Left cardiac atrium (tissue), 4 donors: ENCODE data around the gene IQSEC1. TPM values are rescaled to one million over a fixed set of nuclear protein-coding genes. Genes with fewer than 3 reads are reported as not detected.

Source experiments
- ATAC-seq, 2 donors: fragments of 200-7000 bp; cut with Tn5 transposase; one replicate each; pipeline ENCODE4 v1.9.1; 2020; ENCODE audit warnings: mild to moderate bottlenecking in 2 of 2, moderate library complexity in 2 of 2
- DNase-seq: peaks from one replicate; pipeline ENCODE4 v3.0.0-alpha.2; 2020
- intact Hi-C, 2 donors: fragments of 100-400 bp; cut with DNase I; formaldehyde crosslinking; loops; one replicate each; pipeline versions ENCODE4 v1.14.1 to v1.15.1; 2022 to 2023
- total RNA-seq, 2 donors: library from RNA; stranded (reverse); fragmentation: NEBNext Ultra II Directional; extraction: Animal tissue kit (Norgen Biotek cat#: 25700); gene quantifications; one replicate each; pipeline ENCODE4 v1.2.1, GENCODE V29; 2021
- donor health status: DM: no; HTN: yes; CAD: no.
- donor health status: DM: no; HTN: yes; CAD: no; lungs with severe emphysema.
- donor health status: DM: yes; HTN: yes; CAD: no.
- donor health status: Dilated cardiomyopathy.

IQSEC1 gene
- total RNA-seq, 2 donors from 2014 or later = 58.8 to 73.7 TPM

DNA sequence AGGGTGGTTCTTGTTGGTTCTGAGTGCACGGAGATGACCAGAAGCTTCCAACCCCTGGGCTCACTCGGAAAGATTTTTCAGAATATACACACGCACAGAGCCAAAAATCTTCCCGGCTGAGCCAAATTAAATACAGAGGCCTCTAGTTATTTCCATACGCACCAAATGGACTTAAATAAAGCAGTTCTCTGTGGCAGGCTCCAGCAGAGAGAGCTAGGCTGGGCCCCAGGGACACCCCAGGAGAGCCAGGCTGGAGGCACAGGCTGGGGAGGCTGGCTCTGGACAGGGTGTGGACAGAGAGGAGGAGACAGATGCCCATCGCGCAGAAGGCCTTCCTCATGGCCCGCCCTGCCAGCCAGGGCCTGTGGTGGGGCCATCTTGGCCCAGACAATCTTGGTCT is 115.9 kb downstream of the IQSEC1 start:
- no peak for ATAC-seq
- intact Hi-C loops = no loop called here

DNA sequence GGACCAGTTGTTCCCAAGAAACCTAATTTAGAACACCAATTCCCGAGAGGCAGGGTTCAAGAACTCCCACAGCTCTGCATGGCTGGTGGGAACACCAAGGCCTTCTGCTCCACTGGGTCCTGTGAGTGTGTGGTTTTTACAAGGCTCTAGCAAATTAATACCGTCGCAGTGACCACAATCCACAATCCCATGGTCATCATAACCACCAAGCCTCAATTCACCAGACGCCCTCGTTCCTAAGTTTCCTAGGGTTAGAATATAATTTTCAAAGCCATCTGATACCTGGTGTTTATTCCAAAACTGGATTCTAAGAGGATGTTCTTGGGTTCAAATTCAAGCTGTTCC is 116.9 kb downstream of the IQSEC1 start:
- ATAC-seq = no peak

More for the DNA sequence above, 115.9 kb downstream of the IQSEC1 start:
- DNase-seq = no peak

GRCh38 chr3:12955651-12956315 is 117.4 kb downstream of the IQSEC1 start:
- no peak for DNase-seq
- intact Hi-C loops = no loop called here
- no peak for ATAC-seq

More for the DNA sequence above, 116.9 kb downstream of the IQSEC1 start:
- intact Hi-C loops = no loop called here
- no peak for DNase-seq

GRCh38 chr3:12954891-12955650 is 118.2 kb downstream of the IQSEC1 start:
- DNase-seq (peak; percentile 83), ATAC-seq (peak; percentile 86 to 90)
- intact Hi-C loops = no loop called here

DNA sequence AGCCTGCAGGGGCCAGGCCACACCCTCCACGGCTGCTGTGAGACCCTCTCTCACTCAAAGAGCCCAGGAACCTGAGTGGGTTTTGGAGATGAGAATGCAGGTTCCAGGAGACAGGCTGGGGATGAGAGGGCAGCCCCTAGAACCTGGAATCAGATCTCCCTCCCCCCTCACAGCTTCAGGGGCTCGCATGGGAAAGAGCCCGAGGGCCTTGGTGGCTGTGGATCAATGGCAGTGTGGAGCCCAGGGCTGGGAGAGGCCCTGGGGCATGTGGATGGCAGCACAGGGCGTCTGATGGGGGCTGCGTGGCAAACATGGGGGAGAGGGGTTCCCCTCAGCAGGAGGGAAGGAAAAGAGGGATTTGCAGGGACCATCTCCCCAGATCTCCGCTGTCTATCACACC is 119.0 kb downstream of the IQSEC1 start:
- intact Hi-C loops = no loop called here
- DNase-seq = no peak
- ATAC-seq = no peak

- DNase-seq (no peak), ATAC-seq (no peak)
- intact Hi-C loops = no loop called here
These were observed 119.8 kb downstream of the IQSEC1 start for GRCh38 chr3:12953201-12953995.

DNA sequence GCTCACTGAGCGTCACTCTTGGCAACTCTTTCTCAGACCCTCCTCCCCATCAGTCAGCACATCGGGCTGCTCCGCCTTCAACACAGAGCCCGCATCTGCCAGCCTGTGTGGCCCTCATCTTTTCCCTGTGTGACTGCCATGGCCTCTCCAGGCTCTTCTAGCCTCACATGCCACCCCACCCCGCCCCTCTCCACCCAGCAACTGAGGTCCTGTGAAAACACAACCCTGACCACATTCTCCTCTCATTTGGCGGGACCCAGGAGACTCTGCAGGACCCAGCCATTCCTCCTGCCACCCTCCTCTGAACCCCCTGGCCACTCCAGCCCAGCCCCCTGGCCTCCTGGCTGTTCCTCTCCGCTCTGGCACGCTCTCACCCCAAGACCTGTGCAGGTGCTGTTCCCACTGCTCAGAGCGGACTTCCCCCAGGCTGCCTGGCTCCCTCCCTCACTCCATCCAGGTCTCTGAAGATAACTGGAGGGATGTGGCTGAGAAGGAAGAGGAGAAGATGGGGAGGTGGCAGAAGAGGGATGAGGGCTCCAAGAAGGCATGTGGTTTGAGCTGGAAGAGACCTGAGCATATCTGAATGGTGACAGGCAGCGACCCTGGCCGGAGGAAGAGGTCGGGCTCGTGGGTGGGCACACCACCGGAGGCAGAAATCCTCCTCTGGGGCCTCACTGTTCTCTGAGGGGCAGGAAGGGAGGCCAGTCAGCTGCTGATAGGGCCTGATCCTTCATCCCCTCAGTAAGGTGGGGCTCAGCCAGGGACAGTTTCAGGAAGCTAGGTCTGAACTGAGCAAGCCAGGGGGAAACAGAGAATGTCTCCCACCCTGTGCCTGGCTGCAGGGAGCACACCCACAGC is 120.7 kb downstream of the IQSEC1 start:
- no peak for ATAC-seq
- intact Hi-C loops = no loop called here

GRCh38 chr3:12948891-12949711 is 124.1 kb downstream of the IQSEC1 start:
- ATAC-seq (peak; percentile 9 to 24), DNase-seq (no peak)
- intact Hi-C loops = loop anchor here in 1 of 2 donors (5.0 kb wide), 1 partner anchor 33 kb away; no protein-coding TSS in a partner anchor

More for the DNA sequence above, 120.7 kb downstream of the IQSEC1 start:
- DNase-seq = no peak

DNA sequence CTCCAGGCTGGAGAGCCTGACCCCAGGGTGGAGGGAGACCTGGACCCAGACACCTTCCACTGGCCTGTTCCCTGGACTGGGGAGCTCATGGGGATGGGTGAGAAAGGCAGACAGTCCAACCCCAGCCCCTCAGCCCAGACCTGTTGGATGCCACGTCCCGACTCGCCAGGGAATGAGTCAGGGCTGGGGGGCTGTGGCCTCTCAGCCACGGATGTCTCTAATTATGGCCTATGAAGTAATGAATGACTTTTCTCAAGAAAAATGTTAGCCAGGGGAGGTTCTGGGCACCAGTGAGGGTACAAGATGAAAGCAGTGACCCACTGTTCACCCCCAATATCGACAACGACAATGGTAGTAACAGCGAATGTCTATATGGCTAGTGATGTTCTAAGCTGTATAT is 124.9 kb downstream of the IQSEC1 start:
- DNase-seq = no peak
- ATAC-seq = peak in 1 of 2 donors; percentile 5
- intact Hi-C loops = loop anchor here in 1 of 2 donors (5.0 kb wide), 1 partner anchor 34 kb away; no protein-coding TSS in a partner anchor

DNA sequence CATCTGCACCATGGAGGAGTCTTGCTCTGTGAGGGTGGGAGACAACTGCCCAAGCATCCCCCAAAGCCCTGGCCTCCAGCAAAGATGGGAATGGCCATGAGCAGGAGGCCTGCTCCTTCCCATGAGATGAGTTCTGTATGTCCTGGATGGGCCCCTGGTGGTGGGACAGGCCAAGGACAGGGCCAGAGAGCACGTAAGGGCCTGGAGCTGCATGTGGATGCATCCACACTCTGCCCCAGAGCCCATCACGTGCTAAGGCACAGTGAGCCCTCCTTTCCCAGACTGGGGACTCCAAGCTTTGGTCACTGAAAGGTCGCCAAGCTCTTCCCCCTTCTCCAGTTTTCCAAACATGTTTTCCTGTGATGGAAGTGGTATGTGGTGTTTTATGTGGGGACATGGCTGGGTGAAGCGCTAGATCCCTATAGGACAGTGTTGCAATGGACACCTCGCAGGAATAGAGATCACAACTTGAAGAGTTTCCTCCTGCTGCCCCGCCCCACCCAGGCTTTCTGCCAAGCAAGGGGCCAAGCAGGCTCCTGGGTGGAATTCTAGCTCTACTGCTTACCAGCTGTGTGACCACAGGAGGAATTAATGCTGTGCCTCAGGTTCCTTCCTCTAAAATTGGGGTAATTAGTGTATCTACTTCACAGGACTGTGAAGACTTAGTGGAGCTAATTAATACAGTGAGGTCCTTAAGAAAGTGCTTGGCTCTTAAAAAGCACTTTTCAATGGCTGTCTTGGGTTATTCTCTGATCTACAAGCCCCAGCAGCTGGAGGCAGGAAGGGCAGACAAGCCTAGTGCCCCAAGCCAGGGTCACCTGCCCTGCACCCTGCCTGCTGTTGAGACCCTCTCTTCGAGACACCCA is 125.5 kb downstream of the IQSEC1 start:
- intact Hi-C loops = loop anchor here in 1 of 2 donors (5.0 kb wide), 1 partner anchor 35 kb away; no protein-coding TSS in a partner anchor
- ATAC-seq (peak; percentile 51 to 52), DNase-seq (peak; percentile 80)

DNA sequence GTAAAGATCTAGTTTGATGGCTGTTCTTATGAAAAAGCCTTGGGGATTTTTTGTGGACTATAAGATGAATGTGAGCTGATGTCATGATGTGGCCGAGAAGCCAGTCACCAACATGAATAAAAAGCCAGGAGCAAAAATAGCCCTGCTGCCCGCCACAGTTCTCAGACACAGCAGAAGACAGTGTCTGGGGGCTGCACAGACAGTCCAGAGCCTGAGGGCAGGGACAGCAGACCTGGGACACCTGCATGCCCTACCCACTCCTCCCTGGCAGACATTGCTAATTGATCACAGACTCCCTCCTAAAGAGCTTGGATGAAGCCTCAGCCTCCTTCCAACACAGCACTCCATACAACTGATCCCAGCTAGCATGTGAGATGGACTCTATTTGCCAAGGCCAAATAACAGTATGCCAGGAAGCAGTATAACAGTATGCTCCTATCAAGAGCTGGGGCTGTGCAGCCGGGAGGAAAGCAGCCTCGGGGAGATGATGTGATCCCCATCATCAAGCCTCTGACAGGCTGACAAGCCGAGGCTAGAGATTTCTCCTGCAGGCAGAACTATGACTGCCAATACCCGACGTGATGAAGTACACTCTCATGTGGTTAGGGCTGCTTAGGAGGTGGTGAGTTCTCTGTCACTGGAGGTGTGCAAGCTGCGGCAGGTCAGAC is 126.4 kb downstream of the IQSEC1 start:
- no peak for ATAC-seq
- DNase-seq = no peak
- intact Hi-C loops = loop anchor here in 1 of 2 donors (5.0 kb wide), 1 partner anchor 36 kb away; no protein-coding TSS in a partner anchor

- intact Hi-C loops = loop anchor here in 1 of 2 donors (5.0 kb wide), 1 partner anchor 36 kb away; no protein-coding TSS in a partner anchor
- ATAC-seq (no peak), DNase-seq (no peak)
These were observed 127.0 kb downstream of the IQSEC1 start for GRCh38 chr3:12946251-12946648.

DNA sequence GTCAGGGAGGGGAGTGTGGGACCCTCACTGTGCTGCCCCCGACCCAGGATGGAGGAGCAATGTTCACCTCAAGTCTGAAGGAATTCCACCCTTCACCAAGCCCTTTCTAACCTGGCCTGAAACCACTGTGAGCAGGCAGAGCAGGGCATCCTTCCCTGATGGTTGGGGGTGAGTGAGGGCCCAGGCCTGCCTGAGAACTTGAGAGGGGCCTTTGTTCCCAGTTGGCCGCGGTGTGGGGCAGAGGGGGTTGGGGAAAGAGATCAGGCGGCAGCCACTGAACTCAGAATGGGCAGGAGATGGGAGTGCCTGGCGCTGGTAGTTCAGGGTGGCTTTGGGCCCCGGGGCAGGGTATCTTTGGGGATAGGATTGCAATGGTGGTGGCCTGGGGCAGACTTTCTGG is 128.4 kb downstream of the IQSEC1 start:
- intact Hi-C loops = loop anchor here in 1 of 2 donors (5.0 kb wide), 1 partner anchor 37 kb away; no protein-coding TSS in a partner anchor
- ATAC-seq (no peak), DNase-seq (no peak)

GRCh38 chr3:12944413-12944812 is 128.8 kb downstream of the IQSEC1 start:
- intact Hi-C loops = no loop called here
- DNase-seq (no peak), ATAC-seq (no peak)

- no peak for DNase-seq
- ATAC-seq = peak; percentile 27 to 29
- intact Hi-C loops = no loop called here
These were observed 129.9 kb downstream of the IQSEC1 start for GRCh38 chr3:12943124-12944021.
